Colonic mucosa (tissue), 4 donors: Measurements from ENCODE around the gene INO80. TPM values are rescaled to one million over a fixed set of nuclear protein-coding genes. Genes with fewer than 3 reads are reported as not detected.
"Not testable (repeated sequence)": the region's sequence is repeated elsewhere in the genome, so short reads cannot be mapped to it uniquely, and the experiment has no call there.

Experiments used
- DNase-seq: peaks from one replicate; pipeline ENCODE4 v3.0.0-alpha.2; 2020
- H3K27ac ChIP-seq: fragments of 200-600 bp; one replicate; pipeline ENCODE4 v1.8.0; 2021
- H3K27me3 ChIP-seq: fragments of 200-600 bp; one replicate; pipeline ENCODE4 v1.8.0; 2021
- H3K36me3 ChIP-seq: fragments of 200-600 bp; one replicate; pipeline ENCODE4 v1.8.0; 2021
- H3K4me1 ChIP-seq: fragments of 200-600 bp; one replicate; pipeline ENCODE4 v1.8.0; 2021; ENCODE audit warnings: mild to moderate bottlenecking
- H3K4me3 ChIP-seq: fragments of 200-600 bp; one replicate; pipeline ENCODE4 v1.8.0; 2021
- H3K9ac ChIP-seq, 2 donors: one replicate each; pipeline ENCODE4 v1.7.0; 2013; ENCODE audit warnings: control low read depth in 2 of 2, low read depth in 2 of 2, low read length in 2 of 2
- H3K9me3 ChIP-seq: fragments of 200-600 bp; one replicate; pipeline ENCODE4 v1.8.0; 2021
- CTCF ChIP-seq: fragments of 200-600 bp; IDR thresholded peaks from one replicate; pipeline ENCODE4 v1.8.0; 2022; ENCODE audit warnings: antibody characterized with exemption, mild to moderate bottlenecking
- intact Hi-C: fragments of 100-400 bp; cut with DNase I; formaldehyde crosslinking; loops from one replicate; pipeline ENCODE4 v1.14.1; 2022
- total RNA-seq, 2 donors: library from RNA; stranded (reverse); fragmentation: NEBNext Ultra II Directional in 1 of 2; extraction: Animal tissue kit (Norgen Biotek cat#: 25700) in 1 of 2; gene quantifications; one replicate each; pipeline ENCODE4 v1.2.1, GENCODE V29; 2021
- donor health status: healthy.
- donor health status: DM: no; HTN: no; CAD: no.
- donor health status: DM: no; HTN: no; CAD: no.

Gene INO80
- total RNA-seq, 2 donors from 2014 or later = 17.6 to 27.4 TPM

- Histone ChIP-seq H3K9ac (no peak overlapping the region), H3K4me1 (no peaks in the 10 kb centered on the region), H3K9me3 (no peaks in the 10 kb centered on the region), H3K36me3 (no peaks in the 10 kb centered on the region), H3K27me3 (no peaks in the 10 kb centered on the region), H3K4me3 (no peak overlapping the region), H3K27ac (no peak overlapping the region)
- intact Hi-C loops = no loop called here
- DNase-seq = no peak
- no peak for TF ChIP-seq CTCF
Measured at GRCh38 chr15:41133454-41133853, 17.4 kb upstream of the INO80 start.

DNA sequence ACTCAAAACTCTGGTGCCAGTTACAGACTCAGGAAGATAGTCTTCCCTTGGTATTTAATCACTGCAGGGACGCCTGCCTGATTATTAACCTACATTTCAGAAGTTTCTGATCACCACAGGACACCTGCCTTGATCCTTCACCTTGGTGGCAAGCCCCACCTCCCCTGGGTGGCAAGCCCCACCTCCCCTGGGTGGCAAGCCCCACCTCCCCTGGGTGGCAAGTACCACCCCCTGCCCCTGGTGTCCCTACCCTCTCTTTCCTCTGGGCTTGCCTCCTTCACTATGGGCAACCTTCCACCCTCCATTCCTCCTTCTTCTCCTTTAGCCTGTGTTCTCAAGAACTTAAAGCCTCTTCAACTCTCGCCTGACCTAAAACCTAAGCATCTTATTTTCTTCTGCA lies 16.0 kb upstream of the INO80 start:
- H3K4me3 ChIP-seq, H3K27ac ChIP-seq, H3K27me3 ChIP-seq, H3K9ac ChIP-seq, H3K4me1 ChIP-seq, H3K9me3 ChIP-seq, H3K36me3 ChIP-seq, intact Hi-C loops, DNase-seq: not testable (repeated sequence)

DNA sequence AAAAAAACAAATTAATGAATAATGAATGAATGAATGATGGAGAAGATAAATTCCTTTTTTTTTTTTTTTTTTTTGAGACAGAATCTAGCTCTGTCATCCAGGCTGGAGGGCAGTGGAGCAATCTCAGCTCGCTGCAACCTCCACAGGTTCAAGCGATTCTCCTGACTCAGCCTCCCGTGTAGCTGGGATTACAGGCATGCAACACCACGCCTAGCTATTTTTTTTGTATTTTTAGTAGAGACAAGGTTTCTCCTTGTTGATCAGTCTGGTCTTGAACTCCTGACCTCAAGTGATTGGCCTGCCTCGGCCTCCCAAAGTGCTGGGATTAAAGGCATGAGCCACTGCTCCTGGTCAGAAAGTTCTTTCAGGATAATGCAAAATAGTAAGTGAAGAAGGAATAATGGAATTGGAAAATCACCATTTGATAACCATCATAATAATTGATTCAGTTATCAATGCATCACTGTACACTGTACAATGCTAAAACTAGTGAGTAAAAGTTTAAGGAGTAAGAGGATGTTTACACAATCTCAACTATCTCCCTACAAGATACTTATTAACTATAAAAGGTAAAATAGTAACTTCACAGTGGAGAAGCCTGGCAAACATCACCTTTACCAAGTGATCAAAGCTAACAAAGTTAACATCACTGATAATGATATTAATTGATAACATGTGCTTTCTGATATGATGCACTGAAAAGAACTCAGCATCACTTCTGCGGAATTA lies 12.3 kb upstream of the INO80 start:
- Histone ChIP-seq H3K27me3 (no peaks in the 10 kb centered on the region), H3K9me3 (no peaks in the 10 kb centered on the region), H3K36me3 (no peaks in the 10 kb centered on the region), H3K27ac (no peak overlapping the region), H3K4me1 (no peaks in the 10 kb centered on the region), H3K9ac (no peak overlapping the region), H3K4me3 (no peak overlapping the region)
- TF ChIP-seq CTCF = no peak
- DNase-seq = no peak
- intact Hi-C loops = no loop called here

- Histone ChIP-seq H3K4me3 (no peak overlapping the region), H3K27me3 (no peaks in the 10 kb centered on the region), H3K27ac (no peak overlapping the region), H3K9me3 (no peaks in the 10 kb centered on the region), H3K4me1 (no peaks in the 10 kb centered on the region), H3K36me3 (no peaks in the 10 kb centered on the region), H3K9ac (no peak overlapping the region)
- no peak for TF ChIP-seq CTCF
- intact Hi-C loops = no loop called here
- DNase-seq = no peak
Measured at GRCh38 chr15:41125931-41126642, 10.0 kb upstream of the INO80 start.

DNA sequence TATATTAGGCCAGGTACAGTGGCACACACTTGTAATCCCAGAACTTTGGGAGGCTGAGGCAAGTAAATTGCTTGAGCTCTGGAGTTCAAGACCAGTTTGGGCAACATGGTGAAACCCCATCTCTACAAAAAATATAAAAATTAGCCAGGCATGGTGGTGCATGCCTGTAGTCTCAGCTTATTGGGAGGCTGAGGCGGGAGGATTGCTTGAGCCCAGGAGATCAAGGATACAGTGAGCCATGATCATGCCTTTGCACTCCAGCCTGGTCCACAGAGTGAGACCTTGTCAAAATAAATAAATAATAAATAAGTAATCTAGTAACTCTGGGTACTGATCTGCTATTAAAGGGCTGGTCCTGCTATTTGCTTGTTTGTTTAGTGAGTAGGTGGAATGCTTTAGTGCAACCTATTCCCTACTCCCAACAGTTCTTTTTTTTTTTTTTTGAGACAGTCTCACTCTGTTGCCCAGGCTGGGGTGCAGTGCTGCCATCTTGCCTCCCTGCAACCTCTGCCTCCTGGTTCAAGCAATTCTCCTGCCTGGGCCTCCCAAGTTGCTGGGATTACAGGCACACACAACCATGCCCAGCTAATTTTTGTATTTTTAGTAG lies 9.1 kb upstream of the INO80 start:
- no peak for DNase-seq
- H3K4me3 ChIP-seq = no peak overlapping the region
- no peaks in the 10 kb centered on the region for H3K36me3 ChIP-seq
- no peaks in the 10 kb centered on the region for H3K9me3 ChIP-seq
- H3K4me1 ChIP-seq = no peaks in the 10 kb centered on the region
- no peaks in the 10 kb centered on the region for H3K27me3 ChIP-seq
- H3K9ac ChIP-seq = no peak overlapping the region
- no peak overlapping the region for H3K27ac ChIP-seq
- intact Hi-C loops = no loop called here
- no peak for TF ChIP-seq CTCF

- no peak overlapping the region for H3K27ac ChIP-seq
- DNase-seq = no peak
- intact Hi-C loops = no loop called here
- no peak overlapping the region for H3K9ac ChIP-seq
- H3K4me3 ChIP-seq = no peak overlapping the region
- H3K9me3 ChIP-seq = no peaks in the 10 kb centered on the region
- H3K27me3 ChIP-seq = no peaks in the 10 kb centered on the region
- H3K36me3 ChIP-seq = no peaks in the 10 kb centered on the region
- no peaks in the 10 kb centered on the region for H3K4me1 ChIP-seq
- TF ChIP-seq CTCF = no peak
Measured at GRCh38 chr15:41124058-41124457, 8.0 kb upstream of the INO80 start.
